Type B pancreatic cell (in vitro differentiated cells): ENCODE results near the gene CD180. TPM values are rescaled to one million over a fixed set of nuclear protein-coding genes. Genes with fewer than 3 reads are reported as not detected.

Experiments used
- DNase-seq: peaks from one replicate; pipeline ENCODE4 v3.0.0; 2021; ENCODE audit warnings: mixed read lengths; ENCODE audit not compliant: unreplicated experiment; ENCODE audit errors: extremely low spot score
- H3K27ac Mint-ChIP-seq: 2 replicates; pipeline ENCODE4 v1.8.0; 2021; ENCODE audit warnings: mild to moderate bottlenecking, mixed read lengths
- H3K27me3 Mint-ChIP-seq: 2 replicates; pipeline ENCODE4 v1.8.0; 2021; ENCODE audit warnings: mixed read lengths
- H3K36me3 Mint-ChIP-seq: 2 replicates; pipeline ENCODE4 v1.8.0; 2021; ENCODE audit warnings: mixed read lengths
- H3K4me1 Mint-ChIP-seq: one replicate; pipeline ENCODE4 v1.8.0; 2021; ENCODE audit warnings: mixed read lengths; ENCODE audit not compliant: unreplicated experiment
- H3K4me3 Mint-ChIP-seq: 2 replicates; pipeline ENCODE4 v1.8.0; 2021; ENCODE audit warnings: mild to moderate bottlenecking, mixed read lengths
- H3K9me3 Mint-ChIP-seq: 2 replicates; pipeline ENCODE4 v1.8.0; 2021; ENCODE audit warnings: mixed read lengths
- total RNA-seq: library from RNA; stranded (reverse); gene quantifications from 2 replicates; pipeline ENCODE4 v1.2.1, GENCODE V29; 2021; ENCODE audit warnings: low replicate concordance
- TF ChIP-seq, protein P1 (sequence below): fragments of 200-600 bp; sonication (generic); conservative IDR thresholded peaks from 2 replicates; pipeline ENCODE4 v1.5.0; 2021; ENCODE audit warnings: antibody characterized with exemption, mild to moderate bottlenecking

CD180 gene
- total RNA-seq, 1 donor from 2014 or later = not detected

GRCh38 chr5:67160272-67160671 lies 36.3 kb downstream of the CD180 start:
- no peak for DNase-seq
- Mint-ChIP-seq H3K4me1 (peaks cover 8% of the 10 kb centered on the region), H3K27ac (no peak overlapping the region), H3K9me3 (no peaks in the 10 kb centered on the region), H3K4me3 (no peak overlapping the region), H3K36me3 (peaks cover 24% of the 10 kb centered on the region), H3K27me3 (no peaks in the 10 kb centered on the region)
- TF ChIP-seq, protein P1, sequence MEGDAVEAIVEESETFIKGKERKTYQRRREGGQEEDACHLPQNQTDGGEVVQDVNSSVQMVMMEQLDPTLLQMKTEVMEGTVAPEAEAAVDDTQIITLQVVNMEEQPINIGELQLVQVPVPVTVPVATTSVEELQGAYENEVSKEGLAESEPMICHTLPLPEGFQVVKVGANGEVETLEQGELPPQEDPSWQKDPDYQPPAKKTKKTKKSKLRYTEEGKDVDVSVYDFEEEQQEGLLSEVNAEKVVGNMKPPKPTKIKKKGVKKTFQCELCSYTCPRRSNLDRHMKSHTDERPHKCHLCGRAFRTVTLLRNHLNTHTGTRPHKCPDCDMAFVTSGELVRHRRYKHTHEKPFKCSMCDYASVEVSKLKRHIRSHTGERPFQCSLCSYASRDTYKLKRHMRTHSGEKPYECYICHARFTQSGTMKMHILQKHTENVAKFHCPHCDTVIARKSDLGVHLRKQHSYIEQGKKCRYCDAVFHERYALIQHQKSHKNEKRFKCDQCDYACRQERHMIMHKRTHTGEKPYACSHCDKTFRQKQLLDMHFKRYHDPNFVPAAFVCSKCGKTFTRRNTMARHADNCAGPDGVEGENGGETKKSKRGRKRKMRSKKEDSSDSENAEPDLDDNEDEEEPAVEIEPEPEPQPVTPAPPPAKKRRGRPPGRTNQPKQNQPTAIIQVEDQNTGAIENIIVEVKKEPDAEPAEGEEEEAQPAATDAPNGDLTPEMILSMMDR = no peak

DNA sequence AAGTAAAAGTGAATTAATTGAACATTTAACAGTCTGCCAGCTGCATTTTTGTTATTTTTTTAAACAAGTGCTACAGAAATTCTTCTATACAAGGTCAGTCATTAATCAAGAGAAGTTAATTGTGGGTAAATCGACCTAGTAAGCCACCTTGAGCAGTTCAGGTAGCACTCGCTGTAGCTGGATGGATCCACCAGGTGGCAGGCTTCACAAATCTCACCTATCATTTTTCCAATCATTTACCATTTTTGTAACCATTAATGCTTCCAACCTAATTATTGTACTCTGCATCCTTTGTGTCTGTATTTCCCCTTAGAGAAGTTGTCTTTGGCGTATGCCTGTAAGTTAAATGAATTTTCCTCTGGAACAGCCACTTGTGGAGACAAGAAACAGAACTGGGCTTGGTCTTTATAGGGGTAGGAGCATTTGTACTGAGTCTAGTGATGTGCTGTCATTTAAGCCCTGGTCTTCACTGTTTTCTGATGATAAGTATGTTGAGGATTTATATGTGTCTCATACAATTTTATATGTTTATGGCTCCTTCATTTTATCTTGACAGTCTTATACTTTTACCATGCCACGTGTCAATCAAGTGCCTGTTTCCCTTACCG lies 39.5 kb downstream of the CD180 start:
- Mint-ChIP-seq H3K4me3 (no peak overlapping the region), H3K27me3 (no peaks in the 10 kb centered on the region), H3K9me3 (no peaks in the 10 kb centered on the region), H3K36me3 (peaks cover 18% of the 10 kb centered on the region), H3K4me1 (peaks cover 8% of the 10 kb centered on the region), H3K27ac (no peak overlapping the region)
- no peak for DNase-seq
- TF ChIP-seq, protein P1 = peak; percentile 92

GRCh38 chr5:67154556-67155206 lies 41.9 kb downstream of the CD180 start:
- Mint-ChIP-seq H3K9me3 (no peaks in the 10 kb centered on the region), H3K36me3 (peaks cover 30% of the 10 kb centered on the region), H3K4me1 (no peaks in the 10 kb centered on the region), H3K27ac (no peak overlapping the region), H3K4me3 (no peak overlapping the region), H3K27me3 (no peaks in the 10 kb centered on the region)
- TF ChIP-seq, protein P1 = no peak
- no peak for DNase-seq

DNA sequence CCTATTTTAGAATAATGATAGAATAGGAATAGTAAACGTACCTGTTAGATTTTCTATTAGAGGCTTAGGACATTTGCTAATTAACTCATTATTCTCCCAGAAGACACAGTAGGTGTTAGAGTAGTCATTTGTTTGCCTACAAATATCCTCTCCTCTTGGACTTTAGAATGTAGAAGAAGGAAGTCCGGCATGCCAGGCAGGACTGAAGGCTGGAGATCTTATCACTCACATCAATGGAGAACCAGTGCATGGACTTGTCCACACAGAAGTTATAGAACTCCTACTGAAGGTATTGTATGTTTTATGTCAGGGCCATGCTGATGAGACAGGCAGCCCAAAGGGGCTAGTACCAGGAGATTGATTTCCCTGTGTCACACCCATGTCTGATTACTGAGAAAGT lies 43.3 kb downstream of the CD180 start:
- H3K9me3 Mint-ChIP-seq = no peaks in the 10 kb centered on the region
- DNase-seq = no peak
- peaks cover 34% of the 10 kb centered on the region for H3K36me3 Mint-ChIP-seq
- TF ChIP-seq, protein P1 = no peak
- no peak overlapping the region for H3K27ac Mint-ChIP-seq
- no peaks in the 10 kb centered on the region for H3K4me1 Mint-ChIP-seq
- no peaks in the 10 kb centered on the region for H3K27me3 Mint-ChIP-seq
- H3K4me3 Mint-ChIP-seq = no peak overlapping the region

GRCh38 chr5:67152400-67152799 lies 44.2 kb downstream of the CD180 start:
- no peaks in the 10 kb centered on the region for H3K9me3 Mint-ChIP-seq
- no peak overlapping the region for H3K27ac Mint-ChIP-seq
- H3K4me1 Mint-ChIP-seq = no peaks in the 10 kb centered on the region
- no peak for DNase-seq
- H3K27me3 Mint-ChIP-seq = no peaks in the 10 kb centered on the region
- H3K4me3 Mint-ChIP-seq = no peak overlapping the region
- peaks cover 35% of the 10 kb centered on the region for H3K36me3 Mint-ChIP-seq
- TF ChIP-seq, protein P1 = no peak
